AML-193 (cell line): Measurements from ENCODE around the gene ASIC5.

Experiments
- DNase-seq, 2 experiments: peaks; one replicate each; lab custom pipeline; 2025; lab: John Stamatoyannopoulos, UW

The ASIC5 gene

DNA sequence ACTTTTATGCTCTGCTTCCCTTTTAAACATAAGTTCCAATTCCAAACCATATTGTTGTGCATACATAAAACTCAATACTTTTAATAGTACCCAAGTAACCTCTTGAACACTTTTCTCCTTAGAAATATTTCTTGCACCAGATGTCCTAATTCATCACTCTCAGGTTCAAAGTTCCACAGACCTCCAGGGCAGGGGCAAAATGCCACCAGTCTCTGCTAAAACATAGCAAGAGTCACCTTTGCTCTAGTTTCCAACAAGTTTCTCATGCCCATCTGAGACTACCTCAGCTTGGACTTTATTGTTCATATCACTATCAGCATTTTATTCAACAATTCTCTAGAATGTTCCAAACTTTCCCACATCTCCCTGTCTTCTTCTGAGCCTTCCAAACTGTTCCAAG, 13.7 kb upstream of the ASIC5 start:
- DNase-seq = no peak

DNA sequence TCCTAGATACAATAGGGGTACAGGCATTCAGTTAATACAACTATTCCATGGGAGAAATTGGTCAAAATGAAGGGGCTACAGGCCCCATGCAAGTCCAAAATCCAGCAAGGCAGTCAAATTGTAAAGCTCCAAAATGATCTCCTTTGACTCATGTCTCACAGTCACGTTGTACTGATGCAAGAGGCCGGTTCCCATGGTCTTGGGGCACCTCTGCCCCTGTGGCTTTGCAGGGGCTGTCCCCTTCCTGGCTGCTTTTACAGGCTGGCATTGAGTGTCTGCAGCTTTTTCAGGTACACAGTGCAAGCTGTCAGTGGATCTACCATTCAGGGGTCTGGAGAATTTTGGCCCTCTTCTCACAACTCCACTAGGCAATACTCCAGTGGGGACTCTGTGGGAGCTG, 12.5 kb upstream of the ASIC5 start:
- no peak for DNase-seq

DNA sequence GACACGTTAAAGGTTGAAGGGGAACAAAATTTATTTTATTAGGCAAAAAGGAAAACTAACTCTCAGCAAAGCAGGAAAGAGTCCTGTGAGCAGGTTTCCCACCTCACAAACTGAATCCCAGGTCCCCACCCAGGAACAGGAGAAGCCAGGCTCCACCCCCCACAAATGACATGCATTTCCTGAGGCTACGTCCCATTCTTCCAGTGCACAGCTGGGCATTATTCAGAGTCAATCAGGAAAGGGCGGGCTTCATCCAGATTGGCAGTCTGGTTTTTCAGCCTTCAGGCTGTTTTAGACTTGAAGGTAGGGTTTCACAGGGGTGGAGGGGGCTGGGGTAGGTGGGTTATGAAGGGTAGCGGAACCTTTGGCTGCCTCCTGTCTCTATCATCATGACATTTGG, 11.9 kb upstream of the ASIC5 start:
- no peak for DNase-seq

DNA sequence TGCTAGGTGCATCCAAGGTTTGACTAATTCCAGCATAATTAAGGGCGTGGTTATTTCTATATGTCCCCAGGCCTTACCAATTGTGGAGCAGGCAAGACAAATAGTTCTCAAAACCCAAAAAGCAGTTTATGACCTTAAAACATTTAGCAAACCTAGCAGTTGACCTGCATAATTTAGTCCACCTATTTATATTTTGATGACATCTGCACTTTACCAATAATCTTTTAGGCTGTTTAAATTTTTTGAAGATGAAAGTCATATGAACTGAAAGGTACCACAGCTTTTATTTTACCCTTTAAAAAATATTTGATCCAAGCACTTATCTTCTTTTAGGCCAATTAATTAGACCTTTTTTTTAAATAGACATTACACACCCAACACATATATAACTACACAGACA, 9.8 kb upstream of the ASIC5 start:
- no peak for DNase-seq

DNA sequence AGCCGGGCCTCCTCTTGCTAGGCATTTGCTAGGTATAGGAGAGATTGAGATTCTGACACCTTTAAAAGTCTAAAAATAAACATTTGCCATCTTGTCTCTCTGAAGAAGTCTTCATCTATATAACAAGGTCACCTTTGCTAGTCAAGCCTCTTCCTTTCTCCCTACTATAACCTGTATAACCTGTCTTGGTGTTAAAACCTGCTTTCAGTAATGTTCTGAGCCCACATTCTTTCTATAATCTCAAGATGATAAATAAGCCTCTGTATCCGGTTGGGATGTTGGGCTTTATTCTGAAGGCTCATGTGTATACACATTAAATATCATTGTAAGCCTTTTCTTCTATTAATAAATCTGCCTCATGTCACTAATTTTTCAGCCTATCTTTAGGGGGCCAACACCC, 10.2 kb downstream of the ASIC5 start:
- DNase-seq = no peak

DNA sequence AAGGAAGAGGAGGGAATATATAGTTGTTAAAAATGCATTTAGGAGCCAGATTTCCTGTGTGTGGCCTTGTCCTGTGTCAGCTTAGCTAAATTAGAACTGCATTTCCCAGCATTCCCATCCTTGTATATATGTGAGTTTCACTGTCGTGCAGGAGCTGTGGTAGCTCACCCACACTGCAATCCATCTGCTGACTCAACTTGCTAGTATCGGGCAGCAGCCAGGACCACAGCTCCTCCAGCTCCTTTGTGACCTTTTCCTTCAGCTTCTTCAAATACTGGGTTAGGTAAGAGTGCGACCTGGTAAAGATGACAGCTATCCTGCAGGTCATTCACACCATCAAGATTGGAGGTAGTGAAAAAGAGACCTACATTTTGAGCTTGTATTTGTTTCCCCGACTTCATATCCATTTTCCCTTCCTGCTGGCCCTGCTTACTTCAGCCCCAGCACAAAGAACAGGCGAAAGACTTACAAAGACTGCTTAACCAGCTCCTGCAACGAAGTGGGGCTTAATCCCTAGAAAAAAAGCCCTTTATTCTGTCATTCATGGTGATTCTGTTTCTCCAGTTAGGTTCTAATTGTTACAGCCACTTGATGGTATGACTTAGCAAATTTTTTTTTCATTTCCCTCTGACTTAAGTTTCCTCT, 11.4 kb downstream of the ASIC5 start:
- DNase-seq = no peak

DNA sequence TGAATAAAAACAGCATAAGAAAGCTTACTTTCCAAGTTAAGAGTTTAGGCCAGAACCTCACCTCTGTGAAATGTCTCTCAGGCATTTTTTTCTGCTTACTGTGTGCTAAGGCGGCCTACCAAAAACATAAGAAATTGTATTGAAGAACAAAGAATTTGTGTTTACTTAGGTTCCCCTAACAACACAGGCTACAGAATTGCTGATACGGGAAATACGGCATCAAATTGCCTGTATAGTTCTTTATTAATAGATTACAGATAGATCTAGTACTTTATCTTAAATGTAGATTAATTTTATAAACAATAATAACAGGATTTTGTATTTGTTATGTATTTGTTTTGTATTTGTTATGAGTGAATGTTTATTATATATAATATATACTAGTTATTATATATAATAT, 12.9 kb downstream of the ASIC5 start:
- DNase-seq = no peak

DNA sequence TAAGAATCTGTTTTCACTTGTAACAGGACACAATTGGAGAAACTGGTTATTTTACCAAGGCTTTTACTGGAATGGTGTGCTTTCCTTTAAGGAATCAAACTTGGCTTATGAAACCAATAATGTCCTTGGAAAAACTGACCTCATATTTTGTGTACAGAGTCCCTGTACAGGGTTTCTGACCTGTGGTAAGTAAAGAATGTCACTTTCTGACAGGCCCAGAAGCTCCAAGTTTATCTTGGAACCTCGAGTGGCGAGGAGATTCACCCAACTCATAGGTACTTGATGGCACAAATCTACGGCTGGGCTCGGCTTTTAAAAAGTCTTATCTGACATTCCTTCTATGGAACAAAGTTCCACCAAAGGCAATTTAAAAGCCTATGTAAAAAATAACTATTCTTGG, 17.0 kb downstream of the ASIC5 start:
- DNase-seq = no peak

DNA sequence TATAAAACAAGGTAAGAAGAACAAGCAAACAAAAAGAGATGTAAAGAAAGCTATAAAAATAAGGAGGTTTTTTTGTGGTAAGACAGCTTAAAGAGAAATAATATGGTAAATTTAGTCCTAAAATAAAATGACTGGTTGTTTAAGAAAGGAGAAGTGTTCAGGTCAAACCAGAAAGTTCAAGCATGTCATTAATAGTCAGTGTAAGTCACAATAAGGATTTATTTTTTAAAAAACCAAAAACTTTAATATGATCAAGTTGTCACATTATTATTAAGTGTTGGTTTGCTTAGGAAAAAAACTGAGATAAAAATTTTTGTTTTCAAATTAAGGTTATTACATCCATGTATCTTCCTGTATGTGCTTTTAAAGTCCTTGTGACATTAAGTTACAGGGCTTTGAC, 19.1 kb downstream of the ASIC5 start:
- DNase-seq = no peak

DNA sequence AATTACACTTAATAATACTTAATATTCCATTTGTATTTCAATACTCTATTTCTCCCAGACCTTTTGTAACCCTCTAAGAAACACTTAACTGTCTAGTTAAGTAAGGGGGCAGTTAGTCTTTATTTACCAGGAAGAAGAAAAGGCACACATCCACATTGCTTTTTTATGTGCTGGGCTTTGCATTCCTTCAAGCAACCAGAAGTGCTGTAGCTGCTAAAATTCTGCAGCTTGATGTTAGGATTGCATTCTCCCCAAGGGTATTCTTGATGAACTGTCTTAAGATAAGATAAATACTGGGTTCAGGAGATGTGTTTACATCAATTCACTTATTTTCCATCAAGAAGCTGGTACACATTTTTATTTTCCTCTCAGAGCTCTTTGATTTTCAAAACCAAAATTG, 24.0 kb downstream of the ASIC5 start:
- DNase-seq = no peak

DNA sequence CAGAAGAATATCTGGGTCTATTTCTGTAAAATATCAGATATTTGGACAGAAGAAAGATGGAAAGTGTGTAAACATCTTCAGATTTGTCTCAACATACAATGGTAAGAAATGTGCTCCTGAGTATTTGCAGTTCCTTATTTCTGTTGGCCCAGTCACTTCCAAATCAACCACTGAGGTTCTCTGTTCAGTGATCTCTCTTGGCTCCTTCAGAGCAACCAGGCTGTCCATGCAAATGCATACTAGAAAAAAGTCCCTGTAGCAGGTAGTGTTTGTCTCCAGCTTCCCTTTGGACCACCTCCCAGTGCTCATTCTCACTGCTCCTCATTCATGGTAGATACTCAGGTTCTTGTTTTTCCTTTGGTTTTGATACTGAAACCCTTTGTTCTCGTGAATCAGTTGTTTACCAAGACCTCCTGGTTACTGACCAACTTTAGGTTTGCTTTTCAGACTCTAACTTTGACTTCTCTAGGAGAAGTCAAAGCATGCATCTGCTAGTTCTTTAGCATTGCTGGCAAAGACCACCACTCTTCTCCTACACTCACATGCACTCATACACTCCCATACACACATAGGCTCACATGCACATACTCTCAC, 28.8 kb downstream of the ASIC5 start:
- DNase-seq = no peak

DNA sequence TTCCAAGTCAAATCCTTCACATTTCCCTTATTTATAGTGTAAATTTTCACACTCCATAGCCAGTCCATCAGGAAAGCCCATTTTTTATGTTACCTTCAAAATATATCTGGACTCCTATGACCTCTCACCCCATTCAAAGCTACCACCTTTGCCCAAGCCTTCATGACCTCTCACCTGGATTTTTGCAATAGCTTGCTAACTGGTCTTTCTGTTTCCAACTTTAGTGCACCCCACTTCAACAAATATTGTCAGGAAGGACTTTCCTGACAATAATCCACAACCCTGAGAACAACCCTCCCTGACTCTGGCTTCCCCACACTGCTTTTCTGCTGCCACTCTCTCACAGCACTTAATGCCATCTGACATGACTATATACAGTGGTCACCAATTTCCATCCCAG, 33.4 kb downstream of the ASIC5 start:
- DNase-seq = no peak

DNA sequence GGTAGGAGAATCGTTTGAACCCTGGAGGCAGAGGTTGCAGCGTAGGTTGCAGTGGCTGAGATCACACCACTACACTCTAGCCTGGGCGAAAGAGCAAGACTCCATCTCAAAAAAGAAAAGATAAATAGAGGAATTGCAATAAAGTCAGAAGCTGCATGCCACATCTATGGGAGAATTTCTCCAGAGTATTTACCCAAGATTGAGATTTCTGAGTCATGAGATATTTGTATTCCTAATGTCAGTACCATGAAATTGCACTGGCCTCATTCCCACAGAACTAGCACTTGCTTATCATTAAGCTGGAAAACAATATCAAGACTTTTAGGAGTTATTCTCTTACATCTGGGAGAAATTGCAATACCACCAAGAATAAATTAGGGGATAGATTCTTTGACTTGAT, 37.4 kb downstream of the ASIC5 start:
- no peak for DNase-seq

DNA sequence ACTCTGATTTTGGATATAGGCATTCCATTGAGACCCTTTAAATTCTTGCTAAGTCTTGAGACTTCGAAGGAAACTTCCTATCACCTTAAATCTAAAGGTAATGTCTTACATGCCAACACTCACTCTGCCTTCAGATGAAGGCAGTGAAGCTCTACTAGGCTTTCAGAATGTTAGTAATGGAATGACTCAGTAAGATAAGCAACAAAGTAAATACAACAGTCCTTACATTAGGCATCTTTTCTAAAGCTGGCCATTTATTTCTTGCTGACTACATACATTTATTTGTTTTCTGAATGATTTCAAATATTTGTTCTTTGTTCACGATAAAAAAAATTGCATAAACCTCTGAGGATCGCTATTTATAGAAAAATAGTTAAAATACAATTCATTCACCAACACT, 43.5 kb downstream of the ASIC5 start:
- DNase-seq = no peak

DNA sequence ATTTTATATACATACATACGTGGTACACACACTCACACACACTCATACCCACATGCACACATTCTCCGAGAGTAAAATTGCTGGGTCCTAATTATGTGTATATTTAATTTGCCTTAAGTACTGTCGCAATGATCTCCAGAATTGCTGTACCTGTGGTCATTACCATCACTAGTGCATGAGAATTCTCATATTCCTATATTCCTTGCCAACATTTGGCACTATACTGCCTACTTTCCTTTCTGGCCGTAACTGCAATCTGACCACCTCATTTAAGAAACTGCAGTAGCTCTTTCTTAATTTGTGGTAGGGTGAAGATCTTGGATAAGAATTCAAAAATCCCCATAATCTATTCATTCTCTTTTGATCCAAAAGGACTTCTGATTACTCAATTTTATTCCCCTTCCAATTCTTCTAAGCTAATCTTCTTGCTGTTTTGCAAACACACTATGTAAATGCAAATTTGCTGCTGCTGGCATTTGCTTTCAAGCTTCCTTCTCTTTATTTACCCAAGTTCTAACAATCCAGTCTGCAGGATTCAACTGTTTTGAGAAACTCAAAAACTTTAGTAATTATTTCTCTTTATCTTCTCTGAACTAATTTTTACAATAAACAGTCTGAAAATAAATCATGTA, 45.1 kb downstream of the ASIC5 start:
- no peak for DNase-seq

DNA sequence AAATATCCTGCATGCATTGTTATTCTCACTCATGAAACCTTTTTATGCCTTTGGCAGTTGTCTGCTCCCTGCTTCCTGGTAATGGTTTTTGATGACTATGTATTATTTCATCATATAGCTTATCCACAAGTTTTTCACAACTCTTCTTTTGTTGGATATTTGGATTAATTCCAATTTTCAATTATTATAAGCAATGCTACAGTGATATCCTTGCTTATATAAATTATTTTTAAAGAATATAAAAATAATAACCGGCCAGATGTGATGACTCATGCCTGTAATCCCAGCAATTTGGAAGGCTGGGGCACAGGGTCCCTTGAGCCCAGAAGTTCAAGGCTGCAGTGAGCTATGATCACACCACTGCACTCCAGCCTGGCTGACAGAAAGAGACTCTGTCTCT, 47.0 kb downstream of the ASIC5 start:
- no peak for DNase-seq

DNA sequence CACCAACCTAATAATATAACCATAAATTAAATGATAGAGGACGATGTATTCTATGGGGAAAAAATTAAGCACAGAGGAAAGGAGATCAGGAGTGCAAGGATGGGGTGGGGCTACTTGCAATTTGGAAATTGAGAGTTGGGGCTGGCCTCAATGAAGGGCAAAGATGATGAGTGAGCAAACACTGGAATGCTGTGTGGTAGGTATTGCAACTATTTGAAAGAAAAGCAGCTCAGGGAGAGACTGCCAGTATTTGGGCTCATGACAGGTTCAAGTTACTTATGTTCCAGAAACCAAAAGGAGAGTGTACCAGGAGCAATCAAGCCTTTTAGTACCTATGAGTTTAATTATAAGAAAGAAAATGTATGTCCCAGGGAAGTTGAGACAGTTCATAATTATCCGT, 47.4 kb downstream of the ASIC5 start:
- DNase-seq = no peak

DNA sequence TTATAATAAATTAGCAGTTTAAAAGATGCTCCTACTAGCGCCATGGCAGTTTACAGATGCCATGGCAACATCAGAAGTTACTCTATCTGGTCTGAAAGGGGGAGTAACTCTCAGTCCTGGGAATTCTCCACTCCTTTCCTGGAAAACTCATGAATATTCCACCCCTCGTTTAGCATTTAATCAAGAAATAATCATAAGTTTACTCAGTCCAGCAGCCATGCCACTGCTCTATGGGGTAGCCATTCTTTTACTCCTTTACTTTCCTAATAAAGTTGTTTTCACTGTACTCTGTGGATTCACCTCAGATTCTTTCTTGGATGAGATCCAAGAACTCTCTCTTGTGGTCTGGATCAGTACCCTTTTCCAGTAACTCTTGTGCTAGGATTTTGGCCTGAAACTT, 55.0 kb downstream of the ASIC5 start:
- DNase-seq = no peak

DNA sequence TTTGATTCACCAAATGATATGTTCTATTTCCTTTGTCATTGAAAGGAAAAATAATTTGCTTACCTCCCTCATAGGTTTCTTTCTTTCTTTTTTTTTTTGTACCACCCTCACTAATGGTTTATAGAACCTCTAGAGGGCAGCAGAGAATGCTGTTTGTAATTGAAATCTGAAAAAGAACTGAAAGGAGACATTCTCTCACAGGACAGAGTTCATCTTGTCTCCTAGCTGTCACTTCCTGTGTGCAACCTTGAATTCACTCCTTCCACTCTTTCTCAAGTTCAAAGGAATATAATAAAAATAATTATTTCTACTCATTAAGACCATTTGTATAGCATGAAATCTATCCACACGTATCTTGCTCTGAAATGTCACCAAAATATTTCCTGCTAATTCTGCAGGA, 56.2 kb downstream of the ASIC5 start:
- DNase-seq = peak; percentile 90 to 92

DNA sequence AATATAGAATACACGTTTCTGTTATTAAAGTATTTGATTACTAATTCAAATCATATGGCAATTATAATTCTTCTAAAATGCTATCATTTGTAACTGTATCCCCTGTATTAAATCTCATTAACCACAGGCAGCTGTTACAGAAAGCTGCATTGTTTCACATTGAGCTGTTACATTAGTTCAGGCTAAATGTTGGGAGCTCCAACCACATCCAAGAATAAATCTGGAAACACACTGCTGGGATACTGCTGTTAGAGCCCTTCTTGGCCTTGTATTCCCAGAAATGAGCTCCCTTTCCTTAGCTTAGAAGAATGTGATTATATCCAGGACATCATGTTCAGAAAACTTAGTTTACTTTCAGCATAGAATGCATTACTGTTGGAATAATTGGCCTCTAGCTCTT, 59.1 kb downstream of the ASIC5 start:
- DNase-seq = no peak

DNA sequence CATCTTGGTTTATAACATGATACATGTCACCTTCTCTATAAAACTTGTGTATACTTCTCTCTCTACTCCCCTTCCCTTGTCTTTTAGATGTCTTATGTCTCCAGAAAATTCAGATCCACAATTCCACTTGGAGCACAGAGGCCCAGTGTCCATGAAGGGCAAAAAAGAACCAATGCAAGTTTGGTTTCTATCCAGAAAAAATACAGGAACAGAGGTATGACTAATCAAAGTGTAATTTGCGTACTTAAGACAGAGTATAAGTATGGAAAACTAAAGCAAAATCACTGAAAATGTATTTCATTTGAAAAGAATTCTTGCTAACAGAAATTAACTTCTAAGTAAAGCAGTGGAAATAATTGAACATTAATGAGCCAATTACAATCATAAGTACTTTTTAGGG, 61.1 kb downstream of the ASIC5 start:
- no peak for DNase-seq

DNA sequence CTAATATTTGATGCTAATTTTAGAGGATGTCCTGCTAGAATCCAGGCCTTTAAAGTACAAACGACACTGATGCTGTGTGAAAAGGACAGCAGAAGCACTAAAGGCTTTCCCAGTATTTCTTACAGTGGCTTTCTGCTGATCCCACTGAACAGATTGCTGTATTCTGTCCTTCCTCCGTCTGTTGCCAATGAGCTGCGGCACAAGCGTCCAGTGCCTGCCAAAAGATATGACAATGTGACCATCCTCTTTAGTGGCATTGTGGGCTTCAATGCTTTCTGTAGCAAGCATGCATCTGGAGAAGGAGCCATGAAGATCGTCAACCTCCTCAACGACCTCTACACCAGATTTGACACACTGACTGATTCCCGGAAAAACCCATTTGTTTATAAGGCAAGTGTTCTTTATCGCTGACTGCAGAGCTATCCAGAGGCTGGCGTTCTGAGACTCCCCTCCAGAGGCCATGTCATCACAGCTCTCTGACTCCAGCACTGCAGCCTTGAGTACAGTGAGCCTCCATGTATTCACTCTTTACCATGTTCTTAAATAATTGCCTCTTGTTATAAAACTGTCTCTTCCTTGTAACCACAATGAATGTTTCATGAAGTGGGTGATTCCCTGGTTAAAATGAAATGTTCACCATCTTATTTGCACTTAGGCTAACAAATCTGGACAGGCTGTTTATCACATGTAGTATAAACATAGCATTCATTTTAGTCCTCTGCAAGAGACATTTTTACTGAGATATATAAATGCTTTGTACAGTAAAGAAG, 63.7 kb downstream of the ASIC5 start:
- no peak for DNase-seq

DNA sequence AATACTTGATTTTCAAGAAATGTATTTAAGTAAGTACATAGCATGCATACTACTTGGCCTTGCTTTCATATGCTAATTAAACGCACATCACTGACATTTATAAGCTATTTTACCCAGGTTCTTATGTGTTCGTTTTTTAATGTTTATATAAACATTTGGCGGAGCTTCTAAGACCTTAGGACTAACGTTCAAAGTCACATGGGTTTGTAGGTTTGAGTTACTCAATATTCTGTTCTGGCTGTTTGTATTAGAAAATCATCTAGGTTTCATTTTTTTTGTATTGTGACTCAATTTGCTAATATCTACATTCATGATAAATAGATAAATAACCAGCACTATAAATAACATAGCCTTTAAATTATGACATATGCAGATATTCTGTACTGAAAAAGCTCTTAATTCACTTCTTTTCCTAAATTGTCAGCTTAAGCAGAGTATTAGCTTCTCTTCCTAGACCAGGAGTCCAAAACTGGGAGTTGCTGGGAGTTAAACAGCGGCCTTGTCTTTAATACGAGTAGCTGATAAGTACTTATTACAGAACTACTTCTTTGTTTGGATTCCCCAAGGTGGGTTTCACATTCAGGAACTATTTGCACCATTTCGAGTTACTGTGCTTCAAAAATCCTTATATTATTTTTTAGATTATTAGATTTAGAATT, 65.3 kb downstream of the ASIC5 start:
- DNase-seq = no peak
